ENCODE measurements around the gene ASS1.

The ASS1 gene

DNA sequence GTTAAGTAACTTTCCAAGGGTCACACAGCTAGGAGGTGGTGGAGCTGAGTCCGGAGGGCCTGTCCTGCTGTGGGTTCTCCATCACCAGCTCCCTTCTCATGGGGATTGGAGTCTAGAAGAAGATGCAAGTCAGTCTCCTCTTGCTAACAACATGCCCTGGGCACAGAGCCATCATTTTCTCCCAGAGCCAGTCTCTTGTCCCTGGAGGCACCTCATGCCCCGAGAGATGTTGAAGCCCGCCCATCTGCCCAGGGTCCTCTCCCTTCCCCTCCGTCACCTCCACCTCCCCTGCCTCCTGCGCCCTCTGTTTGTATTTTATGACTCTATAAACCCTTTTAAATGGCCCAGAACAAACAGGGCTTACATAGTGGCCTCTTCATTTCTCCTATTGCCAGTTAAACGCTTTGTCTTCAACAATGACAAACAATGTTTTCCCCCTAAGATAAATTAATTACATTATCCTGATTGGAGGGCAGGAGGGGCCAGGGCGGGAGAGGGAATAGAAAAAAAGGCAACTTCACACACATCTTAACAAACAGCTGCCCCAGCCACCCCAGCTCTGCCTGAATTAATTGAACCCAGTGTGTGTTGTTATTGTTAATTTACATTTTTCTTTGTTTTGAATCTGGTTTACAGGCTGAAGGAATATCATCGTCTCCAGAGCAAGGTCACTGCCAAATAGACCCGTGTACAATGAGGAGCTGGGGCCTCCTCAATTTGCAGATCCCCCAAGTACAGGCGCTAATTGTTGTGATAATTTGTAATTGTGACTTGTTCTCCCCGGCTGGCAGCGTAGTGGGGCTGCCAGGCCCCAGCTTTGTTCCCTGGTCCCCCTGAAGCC is 55.8 kb downstream of the ASS1 start:
- TF ChIP-seq ZFX (IDR thresholded peaks at IDR 0.05) = no peak
- TF ChIP-seq, protein P1, sequence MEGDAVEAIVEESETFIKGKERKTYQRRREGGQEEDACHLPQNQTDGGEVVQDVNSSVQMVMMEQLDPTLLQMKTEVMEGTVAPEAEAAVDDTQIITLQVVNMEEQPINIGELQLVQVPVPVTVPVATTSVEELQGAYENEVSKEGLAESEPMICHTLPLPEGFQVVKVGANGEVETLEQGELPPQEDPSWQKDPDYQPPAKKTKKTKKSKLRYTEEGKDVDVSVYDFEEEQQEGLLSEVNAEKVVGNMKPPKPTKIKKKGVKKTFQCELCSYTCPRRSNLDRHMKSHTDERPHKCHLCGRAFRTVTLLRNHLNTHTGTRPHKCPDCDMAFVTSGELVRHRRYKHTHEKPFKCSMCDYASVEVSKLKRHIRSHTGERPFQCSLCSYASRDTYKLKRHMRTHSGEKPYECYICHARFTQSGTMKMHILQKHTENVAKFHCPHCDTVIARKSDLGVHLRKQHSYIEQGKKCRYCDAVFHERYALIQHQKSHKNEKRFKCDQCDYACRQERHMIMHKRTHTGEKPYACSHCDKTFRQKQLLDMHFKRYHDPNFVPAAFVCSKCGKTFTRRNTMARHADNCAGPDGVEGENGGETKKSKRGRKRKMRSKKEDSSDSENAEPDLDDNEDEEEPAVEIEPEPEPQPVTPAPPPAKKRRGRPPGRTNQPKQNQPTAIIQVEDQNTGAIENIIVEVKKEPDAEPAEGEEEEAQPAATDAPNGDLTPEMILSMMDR (conservative IDR thresholded peaks at IDR 0.05) = no peak
- peak overlapping the region; percentile 45 for H3K27ac ChIP-seq

DNA sequence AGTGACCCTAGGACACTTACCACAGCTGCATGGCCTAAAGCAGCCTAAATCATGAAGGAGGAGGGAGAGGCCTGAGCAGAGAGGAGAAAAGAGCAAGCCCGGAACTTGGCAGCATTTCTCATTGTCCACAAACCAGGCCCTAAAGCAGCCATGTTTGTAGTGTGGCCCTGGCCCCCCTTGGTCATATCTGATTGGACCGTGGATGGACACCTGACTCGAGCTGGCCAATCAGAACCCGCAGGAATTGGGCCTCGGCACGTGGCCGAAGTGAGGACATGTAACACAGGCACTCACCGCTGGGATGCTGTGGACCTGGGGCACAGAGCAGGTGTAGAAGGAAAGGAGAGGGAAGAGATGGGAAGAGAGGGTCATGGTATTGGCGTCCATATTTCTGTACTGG is 56.9 kb downstream of the ASS1 start:
- TF ChIP-seq, protein P1 (conservative IDR thresholded peaks at IDR 0.05) = no peak
- no peak for TF ChIP-seq ZFX (IDR thresholded peaks at IDR 0.05)
- H3K27ac ChIP-seq = no peak overlapping the region

DNA sequence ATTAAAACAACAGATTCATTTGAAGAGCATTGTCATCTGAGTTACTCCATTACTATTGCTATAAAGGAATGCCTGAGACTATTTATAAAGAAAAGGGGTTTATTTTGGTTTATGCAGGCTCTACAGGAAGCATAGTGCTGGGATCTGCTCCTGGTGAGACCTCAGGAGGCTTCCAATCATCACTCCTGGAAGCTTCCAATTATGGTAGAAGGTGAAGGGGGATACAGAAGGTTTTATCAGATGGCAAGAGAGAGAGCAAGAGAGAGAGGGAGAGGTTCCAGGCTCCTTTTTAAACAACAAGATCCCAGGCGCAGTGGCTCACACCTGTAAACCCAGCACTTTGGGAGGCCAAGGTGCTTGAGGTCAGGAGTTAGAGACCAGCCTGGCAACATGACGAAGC is 63.5 kb downstream of the ASS1 start:
- H3K27ac ChIP-seq = no peak overlapping the region
- TF ChIP-seq ZFX (IDR thresholded peaks at IDR 0.05) = no peak
- TF ChIP-seq, protein P1 (conservative IDR thresholded peaks at IDR 0.05) = no peak

DNA sequence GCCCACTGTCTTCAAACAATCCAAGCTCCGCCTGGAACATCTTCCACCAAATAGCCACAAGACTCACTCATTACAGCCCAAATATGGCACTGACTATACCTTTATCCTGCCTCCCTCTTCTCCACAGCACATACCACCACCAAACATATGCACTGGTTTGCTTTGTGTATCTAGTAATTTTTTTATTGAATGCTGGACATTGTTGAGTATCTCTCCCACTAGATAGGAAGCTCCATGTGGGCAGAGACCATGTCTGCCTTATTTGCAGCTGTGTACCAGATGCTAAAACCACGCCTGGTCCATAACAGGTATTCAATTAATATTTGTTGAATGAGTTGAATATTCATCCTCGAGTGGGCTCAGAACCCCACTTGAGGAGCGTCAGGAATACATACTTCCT is 67.4 kb downstream of the ASS1 start:
- TF ChIP-seq, protein P1 (conservative IDR thresholded peaks at IDR 0.05) = no peak
- no peak for TF ChIP-seq ZFX (IDR thresholded peaks at IDR 0.05)
- H3K27ac ChIP-seq = no peak overlapping the region

DNA sequence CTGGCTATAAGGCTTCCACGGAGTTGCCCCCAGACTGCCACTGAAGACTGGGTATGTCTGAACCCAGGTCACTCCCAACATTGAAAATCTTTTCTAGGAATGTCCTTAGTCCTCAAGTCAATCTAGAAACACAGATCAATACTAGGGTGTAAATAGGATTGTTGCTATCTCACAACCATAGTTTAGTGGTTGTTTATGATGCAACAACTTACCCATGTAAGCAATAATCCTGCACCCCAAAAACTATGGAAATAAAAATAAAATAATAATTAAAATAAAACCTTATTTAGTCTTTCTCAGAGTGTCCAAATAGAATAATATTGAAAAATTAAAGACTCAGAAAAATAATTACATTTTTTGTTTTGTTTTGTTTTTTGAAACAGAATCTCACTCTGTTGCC is 68.3 kb downstream of the ASS1 start:
- no peak overlapping the region for H3K27ac ChIP-seq
- TF ChIP-seq, protein P1 (conservative IDR thresholded peaks at IDR 0.05) = no peak

DNA sequence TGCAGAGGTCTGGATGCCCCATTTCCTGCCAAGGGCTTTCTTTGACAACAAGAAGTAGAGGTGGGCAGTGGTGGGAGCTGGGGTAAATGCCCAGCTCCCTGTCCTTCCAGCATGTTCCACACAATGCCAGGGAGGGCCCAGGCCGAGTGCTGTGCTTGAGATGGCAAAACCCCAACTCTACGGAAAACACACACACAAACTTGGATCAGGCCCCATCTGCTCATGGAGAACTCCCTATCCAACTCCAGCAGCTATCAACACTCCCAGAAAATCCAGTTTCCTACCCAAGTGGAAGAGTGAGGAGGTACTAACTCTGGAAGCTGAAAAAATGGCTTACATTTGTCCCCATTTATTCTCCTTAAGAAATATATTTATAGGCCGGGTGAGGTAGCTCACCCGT is 73.5 kb downstream of the ASS1 start:
- TF ChIP-seq ZFX (IDR thresholded peaks at IDR 0.05) = no peak
- TF ChIP-seq, protein P1 (conservative IDR thresholded peaks at IDR 0.05) = no peak
- H3K27ac ChIP-seq = no peak overlapping the region

DNA sequence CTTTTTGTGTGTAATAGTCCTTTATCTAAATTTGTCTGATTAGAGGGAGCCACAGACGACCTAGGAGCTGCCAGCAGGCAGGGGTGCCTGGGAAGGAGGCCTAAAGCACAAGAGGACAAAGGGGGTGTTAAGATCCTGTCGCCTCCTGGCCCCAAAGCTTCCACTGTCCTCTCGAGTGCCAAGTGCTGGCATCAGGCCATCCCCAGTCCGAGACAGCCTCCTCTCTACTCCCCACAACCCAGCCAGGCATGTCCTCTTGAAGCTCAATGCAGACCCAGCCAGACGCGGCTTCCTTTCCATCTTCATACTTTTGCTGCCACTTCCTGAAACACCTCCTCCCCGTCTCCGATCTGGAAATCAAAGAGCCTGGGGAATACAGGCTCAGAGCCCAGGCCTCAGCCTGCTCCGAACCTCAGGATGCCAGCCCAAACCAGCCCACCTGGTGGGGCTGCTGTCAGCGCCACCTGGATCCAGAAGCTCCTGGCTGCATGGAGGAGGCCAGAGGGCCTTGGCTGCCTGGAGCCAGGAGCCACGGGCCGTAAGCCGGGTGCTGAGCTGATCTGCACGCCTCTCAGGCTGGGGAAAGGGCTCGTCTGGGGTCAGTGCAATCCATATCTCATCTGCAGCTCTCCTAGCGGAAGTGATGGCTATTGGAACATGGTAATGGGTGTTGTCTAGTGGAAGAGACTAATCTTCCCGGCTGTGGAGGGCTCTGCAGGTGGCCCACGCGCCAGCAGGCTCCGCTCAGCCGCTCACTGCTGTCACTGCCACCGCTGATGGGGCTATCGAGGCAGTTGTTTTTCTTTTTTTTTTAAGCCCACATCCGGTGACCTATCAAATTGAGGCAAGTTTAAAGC is 74.4 kb downstream of the ASS1 start:
- TF ChIP-seq ZFX (IDR thresholded peaks at IDR 0.05) = no peak
- TF ChIP-seq, protein P1 (conservative IDR thresholded peaks at IDR 0.05) = no peak
- H3K27ac ChIP-seq = no peak overlapping the region

All from C4-2B (cell line).